ENCODE measurements around the gene B3GNT7. TPM values are rescaled to one million over a fixed set of nuclear protein-coding genes. Genes with fewer than 3 reads are reported as not detected.
"Not testable (repeated sequence)": the region's sequence is repeated elsewhere in the genome, so short reads cannot be mapped to it uniquely, and the experiment has no call there.

The B3GNT7 gene
- total RNA-seq, 2 donors from 2014 or later: 8.6 to 22.1 TPM

GRCh38 chr2:231373786-231374349 is 21.6 kb upstream of the B3GNT7 start:
- no peak overlapping the region for H3K27ac ChIP-seq
- DNase-seq (no peak), ATAC-seq (no peak)
- H3K9me3 ChIP-seq: no peaks in the 10 kb centered on the region
- H3K4me3 ChIP-seq: no peak overlapping the region
- WGBS, 2 donors: 93 to 96% methylated on average over 9 of the region's 9 CpGs
- H3K27me3 ChIP-seq: no peaks in the 10 kb centered on the region
- no peaks in the 10 kb centered on the region for H3K36me3 ChIP-seq (replicated peaks in 1 of 2; ENCODE audit: insufficient read depth in 1 of 2, low read depth in 2 of 2)
- TF ChIP-seq POLR2A (IDR thresholded peaks at IDR 0.05) (no peak), CTCF (IDR thresholded peaks at IDR 0.05) (no peak)
- H3K4me1 ChIP-seq: peaks cover 5% of the 10 kb centered on the region
- intact Hi-C loops (cut with DNase I): no loop called here

GRCh38 chr2:231374771-231375170 is 20.7 kb upstream of the B3GNT7 start:
- DNase-seq: no peak
- TF ChIP-seq POLR2A (IDR thresholded peaks at IDR 0.05) (no peak), CTCF (IDR thresholded peaks at IDR 0.05) (no peak)
- no peaks in the 10 kb centered on the region for H3K36me3 ChIP-seq (replicated peaks in 1 of 2; ENCODE audit: insufficient read depth in 1 of 2, low read depth in 2 of 2)
- ATAC-seq: no peak
- intact Hi-C loops (cut with DNase I): no loop called here
- no peaks in the 10 kb centered on the region for H3K27me3 ChIP-seq
- H3K4me1 ChIP-seq: peaks cover 5% of the 10 kb centered on the region
- no peaks in the 10 kb centered on the region for H3K9me3 ChIP-seq
- H3K27ac ChIP-seq: no peak overlapping the region
- no peak overlapping the region for H3K4me3 ChIP-seq
- 58 to 76% methylated on average over 2 of the region's 2 CpGs for WGBS, 2 donors

- H3K9me3 ChIP-seq; H3K27ac ChIP-seq; H3K36me3 ChIP-seq (replicated peaks in 1 of 2; ENCODE audit: insufficient read depth in 1 of 2, low read depth in 2 of 2); DNase-seq; H3K4me1 ChIP-seq; intact Hi-C loops (cut with DNase I); ATAC-seq; H3K27me3 ChIP-seq; H3K4me3 ChIP-seq: not testable (repeated sequence)
- 62 to 73% methylated on average over 11 of the region's 11 CpGs for WGBS, 2 donors
Measured at GRCh38 chr2:231375994-231376615, 19.4 kb upstream of the B3GNT7 start.

GRCh38 chr2:231376857-231377256 is 18.7 kb upstream of the B3GNT7 start:
- TF ChIP-seq POLR2A (IDR thresholded peaks at IDR 0.05) (no peak), CTCF (IDR thresholded peaks at IDR 0.05) (no peak)
- intact Hi-C loops (cut with DNase I): no loop called here
- no peaks in the 10 kb centered on the region for H3K27me3 ChIP-seq
- no peak for ATAC-seq
- no peak overlapping the region for H3K27ac ChIP-seq
- H3K4me1 ChIP-seq: peaks cover 5% of the 10 kb centered on the region
- 72 to 85% methylated on average over 8 of the region's 8 CpGs for WGBS, 2 donors
- no peak for DNase-seq
- H3K4me3 ChIP-seq: no peak overlapping the region
- H3K9me3 ChIP-seq: no peaks in the 10 kb centered on the region
- H3K36me3 ChIP-seq (replicated peaks in 1 of 2; ENCODE audit: insufficient read depth in 1 of 2, low read depth in 2 of 2): no peaks in the 10 kb centered on the region

GRCh38 chr2:231378026-231378722 is 17.3 kb upstream of the B3GNT7 start:
- peak; percentile 41 for ATAC-seq
- Histone ChIP-seq H3K27me3 (no peaks in the 10 kb centered on the region), H3K4me3 (no peak overlapping the region), H3K4me1 (peaks cover 5% of the 10 kb centered on the region), H3K27ac (no peak overlapping the region), H3K9me3 (no peaks in the 10 kb centered on the region), H3K36me3 (replicated peaks in 1 of 2; ENCODE audit: insufficient read depth in 1 of 2, low read depth in 2 of 2) (no peaks in the 10 kb centered on the region)
- intact Hi-C loops (cut with DNase I): no loop called here
- WGBS, 2 donors: 72 to 93% methylated on average over 6 to 13 of the region's 13 CpGs
- TF ChIP-seq POLR2A (IDR thresholded peaks at IDR 0.05) (no peak), CTCF (IDR thresholded peaks at IDR 0.05) (no peak)
- DNase-seq: peak in 3 of 4 donors; percentile 39 to 63 (median 49)

Measured in body of pancreas (tissue), 4 donors.